H1 (cell line): ENCODE measurements around the gene ZNF516. TPM values are rescaled to one million over a fixed set of nuclear protein-coding genes. Genes with fewer than 3 reads are reported as not detected.

ENCODE experiments used
- ATF2 ChIP-seq: IDR thresholded peaks from 2 replicates; pipeline ENCODE4 v1.6.1; 2012; ENCODE audit warnings: low read length, inconsistent platforms
- GTF2F1 ChIP-seq: IDR thresholded peaks from 2 replicates; pipeline ENCODE4 v1.6.1; 2012; ENCODE audit warnings: low read depth, low read length, improper control_type of control experiment, borderline replicate concordance
- RFX5 ChIP-seq: IDR thresholded peaks from 2 replicates; pipeline ENCODE4 v1.6.1; 2011; ENCODE audit warnings: low read depth, low read length, improper control_type of control experiment, borderline replicate concordance
- SAP30 ChIP-seq: fragments of 300-600 bp; sonication (generic); IDR thresholded peaks from 2 replicates; pipeline ENCODE4 v1.7.1; 2012; ENCODE audit warnings: low read length, moderate library complexity, mild to moderate bottlenecking, inconsistent platforms; ENCODE audit not compliant: insufficient read depth, insufficient replicate concordance
- TAF1 ChIP-seq: IDR thresholded peaks from 2 replicates; pipeline ENCODE4 v1.6.1; 2011; ENCODE audit warnings: mild to moderate bottlenecking, low read depth, low read length
- TAF7 ChIP-seq: optimal IDR thresholded peaks from 2 replicates; pipeline ENCODE3; 2011; ENCODE audit warnings: low read depth, mild to moderate bottlenecking, inconsistent platforms, low read length, moderate library complexity, borderline replicate concordance
- YY1 ChIP-seq: IDR thresholded peaks from 2 replicates; pipeline ENCODE4 v1.6.1; 2011; ENCODE audit warnings: low read depth, mild to moderate bottlenecking, low read length
- polyA plus RNA-seq, 7 experiments: library from polyadenylated mRNA; depleted of rRNA in 3 of 7; stranded (reverse) in 5 of 7; unstranded in 2 of 7; fragments of >200 nt in 5 of 7; fragments of 200-250 nt in 2 of 7; gene quantifications; 1 replicate in 5 of 7; 2 replicates in 1 of 7; 4 replicates in 1 of 7; pipeline versions ENCODE4 v1.2.1 to v1.2.3, GENCODE V29; 2011 to 2013; ENCODE audit warnings: missing spikeins in 2 of 7, mixed read lengths in 2 of 7
- total RNA-seq: library from RNA; stranded (reverse); fragmentation: NEBNext Ultra II Directional; extraction: Animal tissue kit (Norgen Biotek cat#: 25700); gene quantifications from 2 replicates; pipeline ENCODE4 v1.2.1, GENCODE V29; 2021

The ZNF516 gene
- total and polyA plus RNA-seq, 2 of the 8 experiments (the other 6 are each of a cell fraction or from before 2014, with no cell fraction given), result 7.3 to 17.0 TPM

GRCh38 chr18:76345901-76346300 is 149.1 kb downstream of the ZNF516 start (continued):
- no peak for TF ChIP-seq RFX5
- TF ChIP-seq GTF2F1, result no peak
- no peak for TF ChIP-seq TAF1
- TF ChIP-seq TAF7, result no peak
- TF ChIP-seq YY1, result no peak
- no peak for TF ChIP-seq SAP30
- no peak for TF ChIP-seq ATF2
